Measurements from ENCODE around the gene ITFG1. TPM values are rescaled to one million over a fixed set of nuclear protein-coding genes. Genes with fewer than 3 reads are reported as not detected.
"Not testable (repeated sequence)": the region's sequence is repeated elsewhere in the genome, so short reads cannot be mapped to it uniquely, and the experiment has no call there.

ITFG1 gene
- polyA plus RNA-seq, 3 donors, result 94.6 to 105 (median 99.9) TPM

DNA sequence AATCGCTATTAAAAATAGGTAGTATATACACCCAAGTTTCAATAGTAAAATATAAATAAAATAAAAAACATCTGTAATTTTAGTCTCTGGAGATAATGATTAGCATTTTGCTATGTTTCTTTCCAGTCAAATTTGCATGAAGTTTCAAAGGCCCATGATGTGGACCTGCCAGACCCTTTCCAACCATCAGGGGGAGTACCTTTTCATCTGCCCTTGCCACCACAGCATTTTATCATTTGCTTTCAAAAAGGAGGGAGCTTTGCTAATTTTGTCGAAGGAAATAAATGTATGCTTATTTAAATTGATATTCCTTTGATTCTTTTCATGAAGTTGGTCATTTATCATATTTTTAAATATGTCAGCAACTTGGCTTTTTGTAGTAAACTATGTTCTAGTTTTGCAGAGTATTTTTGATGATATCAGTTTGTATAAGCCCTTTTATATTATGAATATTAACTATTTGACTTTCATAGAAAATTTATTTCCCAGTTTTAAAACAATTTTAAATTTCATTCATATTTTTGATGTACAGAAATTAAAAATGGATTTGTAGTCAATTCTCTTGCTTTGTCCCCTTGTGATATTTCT is 201.9 kb downstream of the ITFG1 start:
- DNase-seq, result no peak

DNA sequence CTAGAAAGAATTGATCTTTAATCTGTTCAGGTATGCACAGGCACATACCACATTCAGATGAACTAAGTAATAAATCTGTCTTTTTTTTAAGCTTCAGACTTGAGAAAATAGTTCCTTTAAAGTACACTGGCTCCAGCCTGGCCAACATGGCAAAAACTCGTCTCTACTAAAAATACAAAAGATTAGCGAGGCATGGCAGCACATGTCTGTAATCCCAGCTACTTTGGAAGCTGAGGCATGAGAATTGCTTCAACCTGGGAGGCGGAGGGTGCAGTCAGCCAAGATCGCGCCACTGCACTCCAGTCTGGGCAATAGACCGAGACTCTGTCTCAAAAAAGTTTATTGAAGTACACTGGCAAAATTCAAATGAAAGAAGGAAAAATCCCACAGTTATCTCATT is 206.1 kb downstream of the ITFG1 start:
- peak; percentile 7 for DNase-seq

DNA sequence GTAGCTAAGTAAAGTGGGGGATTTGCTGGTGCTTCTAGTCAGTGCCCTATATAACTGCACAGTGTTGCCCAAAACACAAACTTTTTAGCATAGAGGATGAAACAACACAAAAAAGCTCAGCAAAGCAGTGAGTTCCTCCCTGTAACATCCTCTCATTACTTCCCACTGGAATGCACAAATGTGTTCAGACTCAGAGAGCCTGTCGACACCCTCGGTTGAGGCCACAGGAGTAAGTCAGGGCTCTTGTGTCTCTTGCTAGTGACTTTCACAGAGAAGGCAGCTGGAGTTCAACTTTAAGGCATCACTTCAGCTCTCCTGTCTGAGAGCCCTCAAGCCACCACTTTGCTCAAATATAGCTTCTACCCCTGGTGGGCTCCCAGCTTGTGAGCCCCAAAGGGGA is 209.9 kb downstream of the ITFG1 start:
- DNase-seq, result no peak

DNA sequence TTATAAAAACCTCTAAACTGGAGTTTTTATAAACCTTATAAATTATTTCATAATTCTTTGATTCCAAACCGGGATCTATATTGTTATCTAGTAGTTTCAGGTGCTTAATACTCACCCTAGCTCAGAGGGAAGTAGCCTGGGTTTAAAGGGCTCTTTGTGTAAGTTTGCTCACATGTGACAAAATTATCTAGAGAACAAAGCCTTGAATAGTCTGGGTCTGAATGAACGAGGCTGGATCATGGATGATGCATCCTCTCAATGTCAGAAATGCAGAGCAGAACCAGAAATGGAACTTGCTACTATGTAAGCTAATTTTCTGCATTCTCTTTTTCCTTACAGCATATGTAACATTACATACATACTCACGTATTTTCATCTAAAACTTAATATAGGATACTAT is 213.2 kb downstream of the ITFG1 start:
- no peak for DNase-seq

DNA sequence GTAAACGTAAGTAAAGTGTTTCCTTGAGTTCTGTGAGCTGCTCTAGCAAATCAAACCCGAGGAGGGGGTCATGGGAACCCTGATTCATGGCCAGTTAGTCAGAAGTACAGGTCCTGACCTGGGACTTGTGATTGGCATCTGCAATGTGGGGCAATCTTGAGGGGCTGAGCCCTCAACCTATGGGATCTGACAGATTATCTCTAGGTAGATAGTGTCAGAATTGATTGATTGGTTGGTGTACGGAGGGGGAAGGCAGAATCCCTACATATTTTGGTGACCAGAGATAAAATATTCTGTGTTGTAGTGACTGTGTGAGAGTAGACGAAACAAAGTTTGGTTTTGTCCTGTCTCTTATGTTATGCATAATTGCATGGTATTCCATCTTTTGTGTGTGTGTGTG is 216.7 kb downstream of the ITFG1 start:
- DNase-seq, result no peak

DNA sequence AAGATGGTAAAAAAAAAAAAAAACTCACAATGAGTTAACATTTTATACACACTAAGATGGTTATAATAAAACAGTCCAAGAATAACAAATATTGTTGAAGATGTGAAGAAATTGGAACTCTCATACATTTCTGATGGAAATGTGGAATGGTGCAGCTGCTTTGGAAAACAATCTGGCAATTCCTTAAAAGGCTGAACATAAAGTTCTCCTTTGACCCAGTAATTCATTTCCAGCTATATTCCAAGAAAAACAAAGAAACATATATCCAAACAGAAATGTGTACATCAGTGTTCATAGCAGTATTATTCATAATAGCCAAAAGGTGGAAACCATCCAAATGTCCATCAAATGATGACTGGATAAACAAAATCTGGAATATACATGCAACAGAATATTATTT is 219.8 kb downstream of the ITFG1 start:
- DNase-seq, result no peak

DNA sequence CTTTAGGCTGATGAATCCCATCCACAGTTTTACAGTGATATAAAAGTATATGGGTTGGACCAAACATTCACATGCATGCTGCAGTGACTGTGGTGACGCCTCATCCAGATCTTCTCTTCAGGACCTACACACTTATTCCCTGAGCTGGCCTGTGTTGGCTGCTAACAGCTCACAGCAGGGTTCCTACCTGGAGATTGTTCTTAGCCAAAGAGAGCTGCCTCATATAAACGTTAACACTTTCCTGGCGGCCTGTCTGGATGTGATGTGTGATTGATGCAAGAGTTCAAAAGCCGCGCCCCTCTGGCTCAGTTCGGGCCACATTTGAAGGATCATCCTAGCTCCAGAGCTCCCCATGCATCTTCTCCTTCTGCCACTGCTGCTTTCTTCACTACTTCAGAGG is 224.1 kb downstream of the ITFG1 start:
- no peak for DNase-seq

DNA sequence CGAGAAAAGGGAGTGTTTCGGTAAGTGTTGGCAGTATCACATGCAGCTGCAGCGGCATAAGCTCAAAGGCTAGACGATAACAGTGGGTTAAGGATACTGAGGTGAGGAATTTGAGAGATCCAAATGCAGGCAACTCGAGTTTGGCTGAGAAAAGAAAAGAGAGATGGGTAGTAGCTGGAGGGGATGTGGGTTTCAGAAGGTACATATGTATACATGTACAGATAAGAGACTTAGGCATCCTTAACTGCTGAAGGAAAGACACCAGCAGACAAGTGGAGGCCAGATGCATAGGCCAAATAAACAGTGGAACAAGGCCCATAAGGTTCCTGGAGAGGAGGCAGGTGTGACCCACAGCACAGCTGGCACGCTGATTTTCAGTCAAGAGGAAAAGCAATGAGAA is 230.6 kb downstream of the ITFG1 start:
- no peak for DNase-seq

DNA sequence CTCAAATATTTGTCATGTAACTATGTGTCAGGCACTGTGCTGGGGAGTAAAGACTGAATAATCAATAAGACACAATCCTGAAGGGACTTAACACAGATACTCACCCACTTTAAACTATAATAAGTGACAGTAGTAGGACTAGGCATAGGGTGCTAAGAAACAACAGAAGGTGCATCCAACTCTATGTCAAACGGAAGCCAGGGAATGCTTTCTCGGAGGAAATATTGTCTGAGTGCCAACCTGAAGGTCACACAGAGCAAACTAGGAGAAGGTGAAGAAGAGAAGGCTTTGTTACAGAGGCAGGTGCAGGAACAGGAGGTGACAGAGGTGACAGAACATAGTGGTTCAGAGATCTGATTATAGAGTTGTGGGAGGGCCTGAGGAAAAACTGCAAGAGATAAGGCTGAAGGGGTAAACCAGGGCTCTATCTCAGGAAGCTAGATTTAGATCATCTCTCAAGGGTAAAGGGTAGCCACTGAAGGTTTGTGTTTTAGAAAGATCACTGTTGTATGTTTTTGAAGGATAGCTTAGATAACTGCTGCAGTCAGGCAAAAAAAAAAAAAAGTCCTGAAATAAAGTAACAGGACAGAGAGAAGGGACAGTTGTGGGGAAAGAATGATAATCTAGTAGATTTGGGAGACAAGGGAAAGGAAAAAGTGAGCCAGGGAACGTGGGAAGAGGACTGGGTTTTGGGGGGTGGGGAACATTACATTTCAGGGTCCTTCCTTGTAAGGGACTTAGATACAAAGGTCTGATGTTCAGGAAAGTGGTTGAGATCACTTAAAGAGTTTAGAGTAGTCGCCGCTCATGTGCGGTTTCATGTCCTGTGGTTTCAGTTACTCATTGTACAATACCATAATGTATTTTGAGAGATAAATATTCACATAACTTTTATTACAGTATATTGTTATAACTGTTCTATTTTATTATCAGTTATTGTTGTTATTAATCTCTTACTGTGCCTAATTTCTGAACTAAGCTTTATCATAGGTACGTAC is 231.5 kb downstream of the ITFG1 start:
- DNase-seq, result no peak

DNA sequence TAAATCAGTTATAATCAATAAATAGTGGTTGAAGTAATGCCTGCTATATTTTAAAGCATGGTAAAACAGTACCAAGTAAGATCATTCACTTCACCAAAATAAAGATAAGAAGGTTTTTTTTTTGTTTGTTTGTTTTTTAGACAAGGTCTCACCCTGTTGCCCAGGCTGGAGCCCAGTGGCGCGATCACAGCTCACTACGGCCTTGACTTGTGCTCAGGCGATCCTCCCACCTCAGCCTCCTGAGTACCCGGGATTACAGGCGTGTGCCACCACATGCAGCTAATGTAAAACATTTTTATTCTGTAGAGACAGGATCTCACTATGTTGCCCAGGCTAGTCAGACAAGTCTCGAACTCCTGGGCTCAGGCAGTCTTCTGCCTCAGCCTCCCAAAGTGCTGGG is 232.6 kb downstream of the ITFG1 start:
- DNase-seq, result no peak

DNA sequence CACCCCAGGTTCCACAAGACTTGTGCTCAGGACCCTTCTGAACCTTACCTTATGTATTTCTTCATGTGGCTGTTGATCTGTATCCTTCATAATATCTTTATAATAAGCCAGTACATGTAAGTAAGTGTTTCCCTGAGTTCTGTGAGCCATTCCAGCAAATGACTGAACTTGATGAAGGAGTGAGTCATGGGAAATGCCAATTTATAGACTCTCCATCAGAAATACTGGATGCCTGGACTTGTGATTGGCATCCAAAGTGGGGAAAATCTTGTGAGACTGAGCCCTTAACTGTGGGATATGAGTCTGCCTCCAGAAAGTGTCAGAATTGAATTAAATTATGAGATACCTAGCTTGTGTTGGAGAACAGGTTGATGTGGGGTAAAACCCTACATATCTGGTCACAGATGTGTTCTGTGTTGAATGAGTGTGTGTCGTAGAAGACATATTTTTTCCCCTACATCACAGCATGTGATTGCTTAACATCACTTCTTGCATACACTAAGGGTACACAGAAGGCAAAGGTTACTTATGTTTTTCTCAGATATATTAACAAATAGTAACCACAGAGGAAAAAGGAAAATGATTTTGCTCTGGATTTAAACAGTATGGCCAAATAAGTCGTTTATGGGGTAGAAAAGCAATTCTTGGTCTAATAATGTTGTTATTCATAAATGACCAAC is 247.0 kb downstream of the ITFG1 start:
- no peak for DNase-seq

DNA sequence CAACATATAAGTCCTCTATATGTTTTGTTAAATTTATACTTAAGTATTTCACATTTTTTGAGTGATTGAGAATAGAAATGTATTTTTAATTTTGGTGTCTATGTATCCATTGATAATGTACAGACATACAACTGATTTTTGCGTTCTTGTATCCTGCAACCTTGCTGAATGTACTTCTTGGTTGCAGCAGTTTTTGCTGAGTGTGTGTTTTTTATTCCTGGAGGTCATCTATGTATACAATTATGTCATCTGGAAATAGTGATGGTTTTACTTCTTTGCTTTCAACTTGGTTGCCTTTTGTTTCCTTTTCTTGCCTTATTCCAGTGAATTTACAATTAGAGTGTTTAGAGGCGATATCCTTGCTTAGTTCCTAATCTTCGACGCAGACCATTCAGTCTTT is 249.6 kb downstream of the ITFG1 start:
- no peak for DNase-seq

DNA sequence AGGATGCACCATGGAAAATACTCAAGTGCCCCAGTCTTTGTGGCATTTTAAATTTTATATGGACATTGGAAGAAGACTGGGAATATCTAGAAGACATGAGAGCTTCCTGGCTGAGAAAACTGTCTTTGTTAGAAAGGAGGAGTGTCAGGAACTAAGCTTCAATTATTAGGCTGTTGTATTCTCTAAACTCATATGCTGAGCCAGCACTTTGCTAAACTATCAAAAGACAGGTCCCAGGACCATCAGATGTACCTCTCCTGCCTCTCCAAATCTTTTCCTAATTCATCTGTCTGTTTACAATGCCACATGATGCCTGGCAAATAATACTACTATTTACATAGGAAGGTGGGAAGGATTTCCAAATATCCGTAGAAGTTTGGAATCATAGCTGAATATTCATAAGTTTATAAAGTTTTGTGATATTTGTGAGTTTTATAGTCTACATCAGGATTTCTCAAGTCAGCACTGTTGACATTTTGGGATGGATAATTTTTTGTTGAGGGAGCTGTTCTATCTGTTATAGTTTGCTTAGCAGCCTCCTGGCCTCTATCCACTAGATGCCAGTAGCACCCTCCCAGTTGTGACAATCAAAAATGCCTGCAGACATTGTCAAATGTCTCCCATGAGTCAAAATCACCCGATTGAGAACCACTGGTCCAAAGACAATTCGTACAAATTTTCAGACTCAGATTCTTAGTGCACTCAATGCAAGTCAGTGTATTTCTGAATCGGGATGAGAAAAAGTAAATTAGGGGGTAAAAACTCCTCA is 255.9 kb downstream of the ITFG1 start:
- DNase-seq, result no peak

DNA sequence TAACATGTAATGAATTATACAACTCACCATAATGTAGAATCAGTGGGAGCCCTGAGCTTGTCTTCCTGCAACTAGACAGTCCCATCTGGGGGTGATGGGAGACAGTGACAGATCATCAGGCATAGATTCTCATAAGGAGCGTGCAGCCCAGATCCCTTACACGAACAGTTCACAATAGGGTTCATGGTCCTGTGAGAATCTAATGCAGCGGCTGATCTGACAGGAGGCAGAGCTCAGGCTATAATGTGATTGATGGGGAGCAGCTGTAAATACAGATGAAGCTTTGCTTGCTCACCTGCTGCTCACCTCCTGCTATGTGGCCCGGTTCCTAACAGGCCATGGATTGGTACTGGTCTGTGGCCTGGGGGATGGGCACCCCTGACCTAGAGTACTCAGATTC is 257.4 kb downstream of the ITFG1 start:
- not testable (repeated sequence) for DNase-seq

DNA sequence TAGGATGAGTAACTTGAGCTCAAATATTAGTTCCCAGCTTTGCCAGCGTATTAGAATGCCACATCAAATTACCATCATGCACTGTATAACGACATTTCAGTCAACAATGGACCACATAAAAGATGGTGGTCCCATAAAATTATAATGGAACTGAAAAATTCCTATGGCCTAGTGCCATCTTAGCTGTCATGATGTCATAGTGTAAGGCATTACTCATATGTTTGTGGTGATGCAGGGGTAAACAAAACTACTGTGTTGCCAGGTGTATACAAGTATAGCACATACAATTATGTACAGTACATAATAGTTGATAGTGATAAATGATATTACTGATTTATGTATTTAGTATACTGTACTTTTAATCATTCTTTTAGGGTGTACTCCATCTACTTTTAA is 262.7 kb downstream of the ITFG1 start:
- DNase-seq, result no peak

DNA sequence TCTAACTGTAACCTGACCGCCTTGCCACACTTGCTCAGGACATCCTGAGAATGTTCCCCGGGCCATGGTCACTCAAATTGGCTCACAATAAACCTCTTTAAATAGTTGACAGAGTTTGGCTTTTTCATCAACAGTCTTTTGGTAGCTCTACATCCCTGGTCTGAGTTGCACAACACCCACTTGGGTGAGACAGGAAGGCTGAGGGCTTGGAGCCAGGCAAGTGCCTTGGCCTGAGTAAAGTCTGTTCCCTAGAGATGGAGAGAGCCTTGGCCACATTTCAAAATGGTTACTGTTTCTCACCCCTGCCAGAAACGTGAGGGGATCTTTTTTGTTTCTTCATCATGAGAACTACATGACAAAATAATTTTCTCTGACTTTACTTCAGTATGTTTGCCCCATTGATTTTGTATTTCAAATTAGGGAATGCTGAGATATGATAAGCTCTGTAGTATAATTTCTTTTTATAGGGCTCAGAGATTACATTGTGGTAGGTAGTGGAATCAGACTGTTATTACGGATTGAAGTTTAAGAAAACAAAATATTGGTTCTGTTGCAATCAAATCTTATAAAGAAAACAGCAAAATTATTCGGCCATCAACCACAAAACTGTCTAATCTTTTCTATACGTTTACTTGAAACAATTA is 263.2 kb downstream of the ITFG1 start:
- no peak for DNase-seq

DNA sequence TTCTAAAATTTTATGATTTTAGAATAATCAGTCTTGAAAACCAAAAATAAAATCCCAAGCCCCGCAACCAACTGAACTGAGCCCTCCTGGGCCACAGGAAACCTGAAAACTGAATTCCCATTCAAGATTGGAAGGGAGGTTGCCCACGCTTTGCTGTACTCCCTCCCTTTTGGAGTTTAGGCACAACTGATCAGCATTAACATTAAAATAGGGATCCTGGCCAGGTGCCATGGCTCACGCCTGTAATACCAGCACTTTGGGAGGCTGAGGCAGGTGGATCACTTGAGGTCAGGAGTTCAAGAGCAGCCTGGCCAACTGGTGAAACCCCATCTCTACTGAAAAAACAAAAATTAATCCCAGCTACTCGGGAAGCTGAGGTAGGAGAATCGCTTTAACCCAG is 264.4 kb downstream of the ITFG1 start:
- DNase-seq, result no peak

DNA sequence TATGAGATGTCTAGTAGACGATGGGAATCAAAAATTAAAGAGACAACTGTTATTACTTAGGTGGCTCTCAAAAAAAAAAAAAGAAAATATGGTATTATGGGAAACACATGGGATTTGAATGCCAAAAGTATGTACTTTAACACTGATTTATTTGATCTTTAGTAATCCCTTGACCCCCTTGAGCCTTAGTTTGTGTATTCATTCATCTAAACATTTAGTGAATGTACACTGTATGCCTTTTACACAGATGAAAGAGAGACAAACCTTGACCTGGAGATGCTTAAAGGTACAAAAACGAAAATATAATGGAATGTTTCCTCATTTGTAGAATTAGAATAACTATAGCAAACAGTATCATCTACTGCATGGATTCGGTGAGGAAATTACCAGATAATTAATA is 278.5 kb downstream of the ITFG1 start:
- DNase-seq, result no peak

DNA sequence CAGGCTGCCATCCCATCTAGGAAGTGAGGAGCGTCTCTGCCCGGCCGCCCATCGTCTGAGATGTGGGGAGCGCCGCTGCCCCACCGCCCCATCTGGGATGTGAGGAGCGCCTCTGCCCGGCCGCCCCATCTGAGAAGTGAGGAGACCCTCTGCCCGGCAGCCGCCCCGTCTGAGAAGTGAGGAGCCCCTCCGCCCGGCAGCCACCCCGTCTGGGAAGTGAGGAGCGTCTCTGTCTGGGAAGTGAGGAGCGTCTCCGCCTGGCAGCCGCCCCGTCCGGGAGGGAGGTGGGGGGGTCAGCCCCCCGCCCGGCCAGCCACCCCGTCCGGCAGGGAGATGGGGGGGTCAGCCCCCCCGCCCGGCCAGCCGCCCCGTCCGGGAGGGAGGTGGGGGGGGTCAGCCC is 279.8 kb downstream of the ITFG1 start:
- not testable (repeated sequence) for DNase-seq

DNA sequence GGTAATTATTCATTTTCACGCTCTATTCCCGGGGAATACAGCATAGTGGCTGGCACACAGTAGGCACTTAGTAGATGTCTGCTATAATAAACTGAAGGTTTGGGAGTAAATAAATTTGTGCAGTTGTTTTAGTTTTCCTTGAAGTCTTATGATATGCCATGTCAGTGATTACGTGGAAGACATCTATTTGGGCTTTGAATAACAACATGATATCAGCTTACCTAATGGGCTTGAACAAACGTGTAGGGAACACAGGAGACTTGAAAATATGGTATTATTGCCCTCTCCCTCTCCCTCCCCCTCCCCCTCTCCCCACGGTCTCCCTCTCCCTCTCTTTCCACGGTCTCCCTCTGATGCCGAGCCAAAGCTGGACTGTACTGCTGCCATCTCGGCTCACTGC is 280.8 kb downstream of the ITFG1 start:
- no peak for DNase-seq

DNA sequence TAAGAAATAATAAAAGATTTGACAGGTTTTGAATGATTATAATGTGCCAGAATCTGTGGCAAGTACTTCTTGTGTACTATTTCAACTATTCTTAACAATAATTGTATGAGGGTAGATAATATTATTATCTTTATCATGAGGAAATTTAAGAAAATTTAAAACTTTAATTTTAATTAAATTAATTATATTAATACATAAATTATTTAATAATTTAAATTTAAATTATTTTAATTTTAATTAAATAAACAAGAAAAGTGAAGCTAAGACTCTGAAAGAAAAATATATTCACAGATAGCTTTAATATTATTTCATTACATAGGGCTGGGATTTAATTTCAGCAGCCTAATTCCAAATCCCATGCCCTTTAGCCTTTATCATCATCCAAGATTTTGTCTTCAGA is 285.7 kb downstream of the ITFG1 start:
- DNase-seq, result no peak

All from renal pelvis (tissue), 4 donors.